GM21447 (cell line): Measurements from ENCODE around the gene MTA1.

Experiments
- ATAC-seq: cut with Tn5 transposase; IDR thresholded peaks from one replicate; pipeline ENCODE4 v1.9.1; 2021; ENCODE audit not compliant: unreplicated experiment

Gene MTA1

GRCh38 chr14:105473033-105473676, 53.5 kb downstream of the MTA1 start:
- no peak for ATAC-seq

DNA sequence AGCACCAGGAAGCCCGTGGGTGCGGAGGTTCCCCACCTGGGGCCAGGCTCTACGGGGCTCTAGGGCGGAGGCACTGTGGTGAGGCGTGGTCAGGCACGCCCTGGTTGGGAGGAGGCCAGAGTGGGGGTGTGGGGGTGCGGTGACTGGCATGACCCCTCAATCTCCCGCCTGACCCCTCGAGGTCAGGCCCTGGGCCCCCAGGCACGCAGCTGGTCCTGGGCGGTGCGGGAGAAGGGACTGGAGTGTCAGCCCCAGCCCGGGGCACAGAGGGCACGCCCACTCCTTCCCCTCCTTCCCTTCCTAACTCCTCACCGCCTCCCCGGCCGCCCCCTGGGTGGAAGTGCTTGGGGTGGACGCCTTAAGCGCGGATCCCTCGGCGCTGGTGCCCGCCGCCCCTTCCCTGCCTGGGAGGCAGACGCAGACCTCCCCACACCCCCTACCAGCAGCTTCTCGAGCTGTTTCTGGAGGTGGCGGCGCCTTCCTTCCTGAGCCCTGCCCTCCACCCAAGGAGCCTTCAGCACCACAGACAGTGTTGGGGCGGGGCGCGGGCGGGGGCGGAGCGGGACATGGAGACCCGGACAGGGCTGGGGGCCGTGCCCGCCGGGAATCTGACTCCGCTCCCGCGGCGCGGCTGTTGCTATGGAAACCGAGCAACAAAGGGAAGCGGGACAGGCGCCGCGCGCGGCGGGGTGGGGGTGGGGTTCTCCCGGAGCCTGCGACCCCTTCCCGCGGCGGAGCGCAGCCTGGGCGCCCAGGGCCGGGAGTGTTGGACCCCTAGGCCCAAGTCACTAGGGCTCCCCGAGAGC, 54.3 kb downstream of the MTA1 start:
- no peak for ATAC-seq

DNA sequence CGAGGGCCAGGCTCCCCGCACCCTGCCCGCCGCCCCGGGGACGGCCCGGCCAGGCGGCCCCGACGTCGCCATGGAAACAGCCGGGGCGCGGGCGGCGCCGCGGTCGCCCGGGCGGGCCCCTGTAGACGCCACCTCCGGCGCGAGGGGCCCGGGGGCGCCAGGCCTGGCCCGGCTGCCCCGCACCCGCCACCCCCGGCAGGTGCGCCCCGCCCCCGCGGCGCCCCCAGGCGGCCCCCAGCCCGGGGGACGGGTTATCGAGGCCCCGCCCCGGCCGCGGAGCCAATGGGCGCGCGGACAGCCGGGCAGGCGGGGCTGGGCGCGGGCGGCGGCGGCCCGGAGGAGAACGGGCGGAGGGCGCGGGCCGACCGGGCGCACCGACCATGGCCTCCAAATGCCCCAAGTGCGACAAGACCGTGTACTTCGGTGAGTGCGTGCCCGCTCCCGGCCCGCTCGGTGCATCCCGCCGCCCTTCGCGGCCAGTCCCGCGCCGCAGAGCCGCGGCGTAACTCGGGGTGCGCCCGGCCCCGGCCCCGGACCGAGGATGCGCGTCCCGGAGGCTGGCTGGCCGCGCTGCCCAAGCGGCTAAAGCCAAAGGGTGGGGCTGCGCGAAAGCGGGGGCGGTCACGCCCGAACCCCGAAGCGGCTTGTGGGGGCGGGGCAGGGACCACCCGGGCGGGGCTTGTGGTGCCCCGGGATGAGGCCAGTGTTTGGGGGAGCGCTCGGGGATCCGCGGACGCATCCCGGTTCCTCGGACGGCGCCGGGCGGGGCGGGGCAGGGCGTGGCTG, 55.0 kb downstream of the MTA1 start, which contains the start of gene CRIP2:
Gene CRIP2 (plus strand): TSS at position 339 of the 786 bp plus-strand sequence. CDS start 42 bp downstream, at position 381.
- ATAC-seq, result no peak

GRCh38 chr14:105475269-105476096, 55.9 kb downstream of the MTA1 start:
- ATAC-seq, result no peak

- no peak for ATAC-seq
Measured at GRCh38 chr14:105476097-105476830, 56.6 kb downstream of the MTA1 start.

GRCh38 chr14:105476831-105477659, 57.4 kb downstream of the MTA1 start:
- no peak for ATAC-seq

DNA sequence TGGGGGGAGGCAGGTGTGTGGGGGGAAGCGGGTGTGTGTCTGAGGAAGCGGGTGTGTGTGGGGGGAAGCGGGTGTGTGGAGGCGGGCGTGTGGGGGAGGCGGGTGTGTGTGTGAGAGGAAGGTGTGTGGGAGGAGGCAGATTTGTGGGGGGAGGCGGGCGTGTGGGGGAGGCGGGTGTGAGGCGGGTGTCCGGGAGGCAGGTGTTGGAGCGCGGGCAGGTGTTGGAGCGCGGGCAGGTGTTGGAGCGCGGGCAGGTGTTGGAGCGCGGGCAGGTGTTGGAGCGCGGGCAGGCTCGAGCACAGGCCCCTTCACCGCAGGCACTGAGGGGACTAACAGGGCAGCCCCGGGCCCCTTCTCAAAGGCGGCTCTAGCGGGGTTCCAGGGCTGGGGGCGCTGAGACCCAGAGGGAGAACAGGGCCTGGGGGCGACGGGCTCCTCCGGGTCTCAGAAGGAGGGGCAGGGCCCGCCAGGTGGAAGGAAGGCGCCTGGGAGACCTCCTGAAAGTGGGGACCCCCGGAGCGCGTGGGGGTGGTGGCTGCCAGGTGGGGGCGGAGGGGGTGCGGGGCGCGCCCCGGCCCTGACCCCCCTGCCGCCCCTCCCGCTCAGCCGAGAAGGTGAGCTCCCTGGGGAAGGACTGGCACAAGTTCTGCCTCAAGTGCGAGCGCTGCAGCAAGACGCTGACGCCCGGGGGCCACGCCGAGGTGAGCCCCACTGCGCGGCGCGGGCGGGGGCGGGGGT, 58.2 kb downstream of the MTA1 start:
- no peak for ATAC-seq

- no peak for ATAC-seq
Measured at GRCh38 chr14:105478398-105479251, 59.0 kb downstream of the MTA1 start.

GRCh38 chr14:105479431-105480158, 60.0 kb downstream of the MTA1 start:
- no peak for ATAC-seq

DNA sequence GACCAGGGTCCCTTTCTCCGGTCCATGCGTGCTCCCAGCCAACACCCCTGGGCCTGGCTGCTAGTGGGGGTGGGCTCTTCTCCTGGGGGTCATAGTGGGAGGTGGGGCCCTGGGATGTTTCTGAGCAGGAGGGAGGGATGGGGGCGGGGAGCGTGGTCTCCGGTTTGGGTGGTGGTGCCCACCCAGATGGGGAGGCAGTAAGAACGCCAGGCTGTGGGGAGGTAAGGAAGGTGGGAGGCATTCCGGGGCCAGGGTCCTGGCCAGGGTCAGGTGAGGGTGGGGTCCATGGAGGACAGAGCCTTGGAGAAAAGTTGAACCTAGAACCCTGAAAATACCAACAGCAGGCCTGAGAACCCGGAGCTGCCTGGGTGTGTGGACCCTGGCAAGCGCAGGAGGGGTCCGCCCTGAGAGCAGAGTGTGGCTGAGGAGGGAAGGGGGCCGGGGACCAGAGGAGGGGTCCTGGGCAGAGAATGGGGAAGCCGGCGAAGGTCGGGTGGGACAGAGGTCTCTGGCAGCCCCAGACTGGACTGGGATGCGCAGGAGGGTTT, 60.6 kb downstream of the MTA1 start:
- no peak for ATAC-seq

DNA sequence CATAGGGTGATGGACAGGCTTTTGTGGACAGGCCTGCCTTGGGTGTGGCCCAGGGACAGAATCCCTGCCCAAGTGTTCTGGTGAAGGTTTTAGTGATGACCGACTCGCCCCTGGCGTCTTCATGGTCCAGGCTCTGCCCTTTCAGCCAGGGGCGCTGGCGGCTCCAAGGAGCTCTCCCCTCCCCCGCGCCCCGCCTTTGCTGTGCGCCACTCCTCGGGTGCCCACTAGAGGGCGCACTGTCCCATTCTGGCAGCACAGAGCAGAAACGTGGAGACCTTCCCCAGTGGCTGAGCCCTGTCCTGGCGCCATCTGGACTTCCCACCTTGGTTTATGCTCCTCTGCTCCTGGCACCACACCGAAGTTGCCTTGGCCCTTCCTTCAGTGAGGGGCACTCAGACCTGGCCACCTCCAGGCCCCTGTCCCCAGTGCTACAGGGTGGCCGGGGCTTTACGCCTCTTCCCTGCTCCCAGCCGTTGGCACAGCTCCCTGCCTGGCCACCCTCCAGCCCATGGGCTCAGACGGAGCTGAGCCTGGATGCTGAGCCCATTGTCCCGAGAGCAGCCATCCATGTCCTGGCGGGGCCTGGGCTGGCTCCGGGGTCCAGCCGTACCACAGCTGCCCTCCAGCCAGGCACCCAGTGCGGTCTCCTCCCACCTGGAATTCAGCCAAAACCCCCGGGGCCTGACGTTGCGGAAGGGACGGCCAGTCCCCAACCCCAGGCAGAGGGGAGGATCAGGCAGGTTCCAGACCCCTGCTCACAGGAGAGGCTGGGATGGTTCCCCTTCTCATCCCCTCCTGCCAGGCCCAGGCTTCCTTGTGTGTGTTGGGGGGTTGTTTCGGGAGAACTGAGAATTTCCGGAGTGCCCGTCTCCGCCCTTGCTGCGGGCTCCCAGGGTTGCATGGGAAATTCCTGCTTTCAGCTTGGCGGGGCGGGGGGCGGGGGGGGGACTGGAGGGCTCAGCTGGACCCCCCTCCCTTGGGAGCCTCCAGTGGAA, 61.5 kb downstream of the MTA1 start:
- ATAC-seq, result peak; percentile 51

DNA sequence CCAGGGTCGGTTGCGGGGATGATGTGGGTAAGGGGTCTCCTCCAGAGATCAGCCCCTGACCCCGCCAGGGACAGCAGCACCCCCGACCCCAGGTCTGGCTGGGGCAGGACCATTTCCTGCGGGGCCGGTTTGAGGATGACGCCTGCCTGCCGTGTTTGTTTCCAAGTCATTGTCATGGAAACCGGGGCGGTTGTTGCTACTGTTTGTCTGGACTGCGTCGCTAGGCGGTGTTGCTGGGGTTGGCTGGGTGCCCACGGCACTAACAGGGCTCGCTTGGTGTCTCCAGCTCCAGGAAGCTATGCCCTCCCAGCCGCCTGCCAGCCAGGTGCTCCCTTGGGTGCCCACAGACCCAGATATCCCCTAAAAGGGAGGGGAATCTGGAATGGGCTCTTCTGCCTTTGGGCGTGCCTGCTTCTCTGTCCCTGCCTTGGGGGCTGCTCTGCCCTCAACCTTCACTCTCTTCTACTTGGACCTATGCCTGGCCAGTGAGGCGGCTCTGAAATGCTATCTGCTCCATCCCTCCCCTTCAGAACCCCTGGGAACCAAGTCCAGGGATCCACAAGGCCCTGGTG, 62.3 kb downstream of the MTA1 start:
- ATAC-seq, result peak; percentile 56

DNA sequence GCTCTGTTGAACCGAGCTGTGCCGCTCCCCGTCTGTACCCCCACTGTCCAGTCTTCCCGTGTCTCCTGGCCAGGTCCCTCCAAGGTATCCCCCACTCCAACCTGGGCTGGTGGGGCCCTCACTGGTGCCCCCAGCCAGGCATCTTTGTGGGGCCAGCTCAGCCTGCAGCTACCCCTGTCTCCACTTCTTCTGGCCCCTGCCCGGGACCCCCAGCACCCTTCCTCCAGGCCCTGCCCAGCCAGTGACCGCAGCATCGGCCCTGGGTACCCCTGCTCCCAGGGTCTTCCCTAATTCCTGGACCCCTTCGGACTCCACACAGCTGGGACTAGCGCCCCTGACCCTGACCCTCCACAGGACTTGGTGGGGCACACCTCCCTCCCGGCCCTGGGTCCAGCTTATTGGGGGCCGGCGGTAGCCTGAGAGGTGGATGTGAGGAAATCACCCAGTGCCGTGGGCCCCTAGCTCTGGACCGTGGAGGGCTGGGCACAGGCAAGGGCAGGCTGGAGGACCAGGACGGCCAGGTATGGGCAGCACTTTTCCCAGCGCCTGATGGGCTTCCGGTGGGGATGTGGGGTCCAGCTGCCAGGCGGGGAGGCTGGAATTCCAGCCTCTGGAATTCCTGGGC, 63.0 kb downstream of the MTA1 start:
- ATAC-seq, result no peak

DNA sequence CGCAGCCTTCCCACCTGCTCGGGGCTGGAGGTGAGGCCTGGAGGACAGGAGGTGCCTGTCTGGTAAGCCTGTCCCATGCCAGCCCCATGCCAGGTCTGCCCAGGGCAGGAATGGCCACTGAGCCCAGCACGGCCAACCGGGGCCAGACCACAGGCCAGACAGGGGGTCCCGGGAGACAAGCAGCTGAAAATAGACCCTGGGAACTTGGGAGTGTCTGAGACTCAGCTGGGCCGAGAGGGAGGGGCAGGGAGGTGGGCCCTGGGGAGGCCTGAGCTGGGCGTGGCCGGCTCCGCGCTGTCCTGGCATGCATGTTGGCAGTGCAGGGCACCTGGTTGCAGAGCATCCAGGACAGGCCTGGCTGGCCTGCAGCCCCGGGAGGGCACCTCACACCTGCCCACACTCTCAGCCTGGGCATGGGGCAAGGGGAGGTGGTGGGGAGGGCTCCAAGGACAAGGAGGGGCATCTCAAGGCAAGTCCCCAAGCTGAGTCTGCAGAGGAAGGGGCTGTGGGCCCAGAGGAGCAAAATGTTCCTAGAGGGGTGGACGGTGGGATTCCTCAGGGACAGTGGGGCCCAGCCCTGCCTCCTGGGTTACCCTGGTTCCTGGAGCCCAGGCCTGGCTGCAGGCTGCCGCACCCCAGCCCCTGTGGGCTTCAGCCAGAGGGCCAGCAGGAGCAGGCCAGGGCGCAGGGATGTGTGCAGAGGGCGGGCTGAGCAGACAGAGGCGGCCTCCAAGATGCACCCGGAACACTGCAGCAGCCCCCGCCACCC, 63.9 kb downstream of the MTA1 start:
- ATAC-seq, result no peak
